ENCODE data around the gene OR5K1.

- no peak for TF ChIP-seq POLR2A (IDR thresholded peaks at IDR 0.05; ENCODE audit: low read depth, low read length)
- TF ChIP-seq POLR2AphosphoS5 (IDR thresholded peaks at IDR 0.05; ENCODE audit: low read depth, low read length) = no peak
- TF ChIP-seq SPI1 (IDR thresholded peaks at IDR 0.05; ENCODE audit: low read depth, low read length) = no peak
- TF ChIP-seq POU2F2 (IDR thresholded peaks at IDR 0.05; ENCODE audit: low read depth, low read length) = no peak
- TF ChIP-seq TAF1 (IDR thresholded peaks at IDR 0.05; ENCODE audit: low read depth, low read length) = no peak
Measured at GRCh38 chr3:98504539-98504938, 41.5 kb downstream of the OR5K1 start.

All from GM12891 (cell line).